ENCODE results near the gene USE1.

DNA sequence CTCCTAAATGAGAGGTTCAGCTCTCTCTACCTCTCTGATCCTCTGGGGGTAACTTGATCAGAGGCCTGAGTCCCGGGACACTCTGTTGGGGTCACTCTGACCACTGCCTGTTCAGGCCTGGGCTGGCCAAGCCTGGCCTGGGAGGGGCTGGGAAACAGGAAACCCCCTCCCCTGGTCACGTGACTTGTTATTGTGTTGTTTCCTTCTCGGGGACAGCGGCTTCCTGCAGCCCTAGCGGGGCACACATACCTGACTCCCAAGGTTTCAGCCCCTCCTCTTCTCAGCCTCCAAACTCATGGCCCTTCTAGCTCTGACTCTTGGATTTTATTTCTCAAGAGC is 49.5 kb downstream of the USE1 start, which contains the start of gene USHBP1:
- TF ChIP-seq, protein P1, sequence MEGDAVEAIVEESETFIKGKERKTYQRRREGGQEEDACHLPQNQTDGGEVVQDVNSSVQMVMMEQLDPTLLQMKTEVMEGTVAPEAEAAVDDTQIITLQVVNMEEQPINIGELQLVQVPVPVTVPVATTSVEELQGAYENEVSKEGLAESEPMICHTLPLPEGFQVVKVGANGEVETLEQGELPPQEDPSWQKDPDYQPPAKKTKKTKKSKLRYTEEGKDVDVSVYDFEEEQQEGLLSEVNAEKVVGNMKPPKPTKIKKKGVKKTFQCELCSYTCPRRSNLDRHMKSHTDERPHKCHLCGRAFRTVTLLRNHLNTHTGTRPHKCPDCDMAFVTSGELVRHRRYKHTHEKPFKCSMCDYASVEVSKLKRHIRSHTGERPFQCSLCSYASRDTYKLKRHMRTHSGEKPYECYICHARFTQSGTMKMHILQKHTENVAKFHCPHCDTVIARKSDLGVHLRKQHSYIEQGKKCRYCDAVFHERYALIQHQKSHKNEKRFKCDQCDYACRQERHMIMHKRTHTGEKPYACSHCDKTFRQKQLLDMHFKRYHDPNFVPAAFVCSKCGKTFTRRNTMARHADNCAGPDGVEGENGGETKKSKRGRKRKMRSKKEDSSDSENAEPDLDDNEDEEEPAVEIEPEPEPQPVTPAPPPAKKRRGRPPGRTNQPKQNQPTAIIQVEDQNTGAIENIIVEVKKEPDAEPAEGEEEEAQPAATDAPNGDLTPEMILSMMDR (IDR thresholded peaks at IDR 0.05), result no peak
- TF ChIP-seq POLR2A (IDR thresholded peaks at IDR 0.05), result peak; percentile 30 to 46

All from uterus (tissue), 2 donors.